ENCODE data around the gene CHRNA5. TPM values are rescaled to one million over a fixed set of nuclear protein-coding genes. Genes with fewer than 3 reads are reported as not detected.
A peak's percentile ranks its signal among the peaks of the same experiment; 100 is the strongest.

The CHRNA5 gene
- polyA plus RNA-seq (2011; rRNA removed) (40.9 and 49.6 TPM in 2 replicates), polyA plus RNA-seq (2017; fragmentation: RNase III; extraction: RNeasy Plus Mini Kit Qiagen cat#74134 plus additional on column Dnase treatment) (29.8 to 31.7 TPM (median 30.7 TPM) in 3 replicates), polyA minus RNA-seq (2011; rRNA and poly(A)+ RNA removed) (7.2 and 9.0 TPM in 2 replicates)
- 14.7 and 17.1 TPM in 2 replicates for polyA plus RNA-seq (2012; cell fraction: cytosol; rRNA removed)
- polyA plus RNA-seq (2012; cell fraction: nucleus; rRNA removed) = 5.4 and 7.8 TPM in 2 replicates

GRCh38 chr15:78565097-78565950 is at the start of gene CHRNA5:
Gene CHRNA5 (plus strand): TSS chr15:78565520. CDS start chr15:78565720, 200 bp downstream.
- 2% methylated on average over 53 of the region's 75 CpGs for whole genome bisulfite sequencing (ENCODE audit: missing lambda C conversion rate)
- Histone ChIP-seq H3K4me2 (peak within 1 kb of the TSS; percentile 85), H3K4me1 (peaks cover 10% of the 10 kb centered on the region), H3K4me3 (peak within 1 kb of the TSS; percentile 73), H3K9me3 (no peaks in the 10 kb centered on the region), H3K27ac (peak within 1 kb of the TSS; percentile 85 to 94)
- FAIRE-seq (no peak), DNase-seq (ENCODE audit: low read depth in 1 of 2, low spot score in 1 of 2) (peak; percentile 92 to 94), ATAC-seq (peak; percentile 91 to 96)
- ChIA-PET CTCF (interaction anchor here (0.7 to 3.2 kb wide), 21 partner anchors 9 to 186 kb away, joined by 3 to 25 read pairs (median 4); partner anchors contain the start of genes HYKK and PSMA4), POLR2A (interaction anchor here (0.6 to 2.6 kb wide), 14 partner anchors 10 to 266 kb away, joined by 3 to 69 read pairs (median 6); partner anchors contain the start of genes HYKK, IREB2, PSMA4 and SKIC8)
- TF ChIP-seq FOSL2 (IDR thresholded peaks at IDR 0.05) = no peak
- no peak for TF ChIP-seq FOSL2 (CRISPR knock-in tag; IDR thresholded peaks at IDR 0.05)
- TF ChIP-seq GATA3 (IDR thresholded peaks at IDR 0.05; ENCODE audit: borderline replicate concordance) = no peak
- no peak for TF ChIP-seq RARB (CRISPR knock-in tag; IDR thresholded peaks at IDR 0.05)
- no peak for TF ChIP-seq ELK1 (IDR thresholded peaks at IDR 0.05; ENCODE audit: low read depth, low read length)
- TF ChIP-seq JUNB (IDR thresholded peaks at IDR 0.05) = no peak
- TF ChIP-seq HOXB5 (CRISPR knock-in tag; IDR thresholded peaks at IDR 0.05) = no peak
- peak; percentile 74 to 94; a peak in 4 of 5 replicates for TF ChIP-seq JUN (IDR thresholded peaks at IDR 0.05)
- TF ChIP-seq, protein P1, sequence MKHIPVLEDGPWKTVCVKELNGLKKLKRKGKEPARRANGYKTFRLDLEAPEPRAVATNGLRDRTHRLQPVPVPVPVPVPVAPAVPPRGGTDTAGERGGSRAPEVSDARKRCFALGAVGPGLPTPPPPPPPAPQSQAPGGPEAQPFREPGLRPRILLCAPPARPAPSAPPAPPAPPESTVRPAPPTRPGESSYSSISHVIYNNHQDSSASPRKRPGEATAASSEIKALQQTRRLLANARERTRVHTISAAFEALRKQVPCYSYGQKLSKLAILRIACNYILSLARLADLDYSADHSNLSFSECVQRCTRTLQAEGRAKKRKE (CRISPR knock-in tag; IDR thresholded peaks at IDR 0.05; ENCODE audit: low read depth) = no peak
- no peak for TF ChIP-seq KDM5A (IDR thresholded peaks at IDR 0.05)
- TF ChIP-seq, protein P2, sequence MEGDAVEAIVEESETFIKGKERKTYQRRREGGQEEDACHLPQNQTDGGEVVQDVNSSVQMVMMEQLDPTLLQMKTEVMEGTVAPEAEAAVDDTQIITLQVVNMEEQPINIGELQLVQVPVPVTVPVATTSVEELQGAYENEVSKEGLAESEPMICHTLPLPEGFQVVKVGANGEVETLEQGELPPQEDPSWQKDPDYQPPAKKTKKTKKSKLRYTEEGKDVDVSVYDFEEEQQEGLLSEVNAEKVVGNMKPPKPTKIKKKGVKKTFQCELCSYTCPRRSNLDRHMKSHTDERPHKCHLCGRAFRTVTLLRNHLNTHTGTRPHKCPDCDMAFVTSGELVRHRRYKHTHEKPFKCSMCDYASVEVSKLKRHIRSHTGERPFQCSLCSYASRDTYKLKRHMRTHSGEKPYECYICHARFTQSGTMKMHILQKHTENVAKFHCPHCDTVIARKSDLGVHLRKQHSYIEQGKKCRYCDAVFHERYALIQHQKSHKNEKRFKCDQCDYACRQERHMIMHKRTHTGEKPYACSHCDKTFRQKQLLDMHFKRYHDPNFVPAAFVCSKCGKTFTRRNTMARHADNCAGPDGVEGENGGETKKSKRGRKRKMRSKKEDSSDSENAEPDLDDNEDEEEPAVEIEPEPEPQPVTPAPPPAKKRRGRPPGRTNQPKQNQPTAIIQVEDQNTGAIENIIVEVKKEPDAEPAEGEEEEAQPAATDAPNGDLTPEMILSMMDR (IDR thresholded peaks at IDR 0.05) = peak; percentile 18; the same call in 2 of the 3 replicates
- peak; percentile 91 for TF ChIP-seq BCL3 (IDR thresholded peaks at IDR 0.05)
- TF ChIP-seq EP300 (IDR thresholded peaks at IDR 0.05) = no peak
- TF ChIP-seq, protein P3, sequence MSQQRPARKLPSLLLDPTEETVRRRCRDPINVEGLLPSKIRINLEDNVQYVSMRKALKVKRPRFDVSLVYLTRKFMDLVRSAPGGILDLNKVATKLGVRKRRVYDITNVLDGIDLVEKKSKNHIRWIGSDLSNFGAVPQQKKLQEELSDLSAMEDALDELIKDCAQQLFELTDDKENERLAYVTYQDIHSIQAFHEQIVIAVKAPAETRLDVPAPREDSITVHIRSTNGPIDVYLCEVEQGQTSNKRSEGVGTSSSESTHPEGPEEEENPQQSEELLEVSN (IDR thresholded peaks at IDR 0.05; ENCODE audit: borderline replicate concordance, low read depth) = peak; percentile 77
- TF ChIP-seq MYC (IDR thresholded peaks at IDR 0.05; ENCODE audit: borderline replicate concordance, low read length) = no peak; the same call in 1 of the 2 replicates
- no peak for TF ChIP-seq EHF (CRISPR knock-in tag; IDR thresholded peaks at IDR 0.05)
- no peak for TF ChIP-seq FOXS1 (CRISPR knock-in tag; IDR thresholded peaks at IDR 0.05)
- TF ChIP-seq PBX3 (IDR thresholded peaks at IDR 0.05) = peak; percentile 37; the same call in 1 of the 2 replicates
- TF ChIP-seq ZFP36 (IDR thresholded peaks at IDR 0.05; ENCODE audit: borderline replicate concordance, partially characterized antibody) = no peak
- TF ChIP-seq NR3C1 (IDR thresholded peaks at IDR 0.05) = no peak
- no peak for TF ChIP-seq CBX8 (IDR thresholded peaks at IDR 0.05)
- TF ChIP-seq NFE2L2 (conservative IDR thresholded peaks at IDR 0.05; ENCODE audit: low read length) = no peak
- TF ChIP-seq HOXA7 (CRISPR knock-in tag; IDR thresholded peaks at IDR 0.05) = no peak
- no peak for TF ChIP-seq MAZ (IDR thresholded peaks at IDR 0.05; ENCODE audit: borderline replicate concordance, low read depth, low read length)
- TF ChIP-seq CBX2 (IDR thresholded peaks at IDR 0.05; ENCODE audit: borderline replicate concordance, low read depth) = no peak
- TF ChIP-seq TFCP2L1 (CRISPR knock-in tag; IDR thresholded peaks at IDR 0.05) = no peak
- TF ChIP-seq HEYL (CRISPR knock-in tag; IDR thresholded peaks at IDR 0.05) = no peak
- no peak for TF ChIP-seq CHD2 (IDR thresholded peaks at IDR 0.05; ENCODE audit: low read length, partially characterized antibody)
- TF ChIP-seq NPAS2 (CRISPR knock-in tag; IDR thresholded peaks at IDR 0.05; ENCODE audit: borderline replicate concordance) = 0 out of 2 replicates have a peak, but pooled peaks have one; percentile 19
- TF ChIP-seq ZNF302 (CRISPR knock-in tag; IDR thresholded peaks at IDR 0.05) = no peak
- peak; percentile 99 for TF ChIP-seq POLR2A (IDR thresholded peaks at IDR 0.05; ENCODE audit: low read length)
- TF ChIP-seq, protein P4, sequence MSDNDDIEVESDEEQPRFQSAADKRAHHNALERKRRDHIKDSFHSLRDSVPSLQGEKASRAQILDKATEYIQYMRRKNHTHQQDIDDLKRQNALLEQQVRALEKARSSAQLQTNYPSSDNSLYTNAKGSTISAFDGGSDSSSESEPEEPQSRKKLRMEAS (IDR thresholded peaks at IDR 0.05) = peak; percentile 88
- no peak for TF ChIP-seq CEBPB (IDR thresholded peaks at IDR 0.05)
- TF ChIP-seq RAD21 (conservative IDR thresholded peaks at IDR 0.05 in 1 of 2, IDR thresholded peaks at IDR 0.05 in 1 of 2) = no peak; a peak in 1 of 5 replicates

Measured in A549 (cell line).